ENCODE measurements around the gene SERPINB7.
"Not testable (repeated sequence)": the region's sequence is repeated elsewhere in the genome, so short reads cannot be mapped to it uniquely, and the experiment has no call there.

SERPINB7 gene

GRCh38 chr18:63775166-63775730, at the start of gene SERPINB7:
Gene SERPINB7 (plus strand): TSS chr18:63775418. CDS start chr18:63782373, 6,955 bp downstream.
- no peak for DNase-seq

GRCh38 chr18:63725682-63726480, 49.3 kb upstream of the SERPINB7 start:
- DNase-seq: no peak

- DNase-seq: no peak
Measured at GRCh38 chr18:63730773-63731172, 44.4 kb upstream of the SERPINB7 start.

GRCh38 chr18:63731215-63731614, 44.0 kb upstream of the SERPINB7 start:
- DNase-seq: no peak

- no peak for DNase-seq
Measured at GRCh38 chr18:63736876-63737275, 38.3 kb upstream of the SERPINB7 start.

GRCh38 chr18:63741769-63742168, 33.4 kb upstream of the SERPINB7 start:
- peak; percentile 29 to 46 for DNase-seq

- DNase-seq: no peak
Measured at GRCh38 chr18:63747006-63747405, 28.2 kb upstream of the SERPINB7 start.

GRCh38 chr18:63749489-63749888, 25.7 kb upstream of the SERPINB7 start:
- DNase-seq: no peak

- no peak for DNase-seq
Measured at GRCh38 chr18:63752636-63753035, 22.6 kb upstream of the SERPINB7 start.

- no peak for DNase-seq
Measured at GRCh38 chr18:63753676-63754075, 21.5 kb upstream of the SERPINB7 start.

GRCh38 chr18:63757541-63757940, 17.7 kb upstream of the SERPINB7 start:
- DNase-seq: no peak

GRCh38 chr18:63758615-63759240, 16.5 kb upstream of the SERPINB7 start:
- no peak for DNase-seq

- not testable (repeated sequence) for DNase-seq
Measured at GRCh38 chr18:63759786-63760185, 15.4 kb upstream of the SERPINB7 start.

- DNase-seq: no peak
Measured at GRCh38 chr18:63762518-63762917, 12.7 kb upstream of the SERPINB7 start.

- DNase-seq: no peak
Measured at GRCh38 chr18:63763831-63764600, 11.2 kb upstream of the SERPINB7 start.

- DNase-seq: no peak
Measured at GRCh38 chr18:63765837-63766236, 9.4 kb upstream of the SERPINB7 start.

- no peak for DNase-seq
Measured at GRCh38 chr18:63773551-63773950, 1.7 kb upstream of the SERPINB7 start.

- DNase-seq: no peak
Measured at GRCh38 chr18:63774511-63774910, 707 bp upstream of the SERPINB7 start.

GRCh38 chr18:63779386-63779785, 4.2 kb downstream of the SERPINB7 start:
- DNase-seq: no peak

GRCh38 chr18:63783394-63783793, 8.2 kb downstream of the SERPINB7 start:
- peak; percentile 5 to 26 for DNase-seq

- no peak for DNase-seq
Measured at GRCh38 chr18:63784787-63785452, 9.7 kb downstream of the SERPINB7 start.

GRCh38 chr18:63787673-63788072, 12.5 kb downstream of the SERPINB7 start:
- DNase-seq: no peak
